ENCODE data around the gene AHCYL2.
"Not testable (repeated sequence)": the region's sequence is repeated elsewhere in the genome, so short reads cannot be mapped to it uniquely, and the experiment has no call there.

Gene AHCYL2

DNA sequence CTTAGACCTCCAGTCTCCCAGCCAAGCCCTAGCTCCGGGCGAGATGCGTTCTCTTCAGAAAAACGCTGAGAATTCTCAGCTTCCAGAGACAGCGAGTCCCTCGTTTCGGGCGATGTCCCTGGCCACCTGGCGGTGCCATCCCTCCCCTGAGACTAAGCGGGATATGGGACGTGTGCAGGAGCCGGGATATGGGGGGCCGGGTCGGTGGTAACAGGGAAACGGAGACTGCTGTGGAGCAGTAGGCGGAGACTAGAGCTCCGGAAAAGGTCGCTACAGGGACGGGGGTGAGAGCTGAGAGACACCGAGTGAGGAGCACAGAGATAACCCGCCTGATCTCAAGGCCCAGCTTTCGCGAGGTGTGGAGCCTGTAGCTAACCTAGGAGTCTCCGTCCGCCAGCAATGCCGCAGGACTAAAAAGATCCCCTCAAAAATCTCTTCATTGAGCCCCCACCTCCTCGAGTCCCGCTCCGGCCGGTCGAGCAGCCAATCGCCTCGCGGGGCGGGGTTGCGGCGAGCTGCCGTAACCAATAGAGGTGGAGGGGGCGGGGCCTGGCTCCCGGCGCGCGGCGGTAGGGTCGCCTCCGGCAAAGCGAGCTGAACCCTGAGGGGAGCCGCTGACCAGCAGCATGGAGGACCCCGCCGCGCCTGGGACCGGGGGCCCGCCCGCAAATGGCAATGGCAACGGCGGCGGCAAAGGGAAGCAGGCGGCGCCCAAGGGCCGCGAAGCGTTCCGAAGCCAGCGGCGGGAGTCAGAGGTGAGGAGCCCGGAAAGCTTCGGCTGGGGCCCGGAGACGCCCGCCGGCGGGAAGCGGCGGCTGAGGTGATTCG lies 209.2 kb downstream of the AHCYL2 start, which contains the start of gene STRIP2:
Gene STRIP2 (plus strand): TSS at position 586 of the 828 bp plus-strand sequence. CDS start 41 bp downstream, at position 627.
- peak; percentile 90 for DNase-seq

DNA sequence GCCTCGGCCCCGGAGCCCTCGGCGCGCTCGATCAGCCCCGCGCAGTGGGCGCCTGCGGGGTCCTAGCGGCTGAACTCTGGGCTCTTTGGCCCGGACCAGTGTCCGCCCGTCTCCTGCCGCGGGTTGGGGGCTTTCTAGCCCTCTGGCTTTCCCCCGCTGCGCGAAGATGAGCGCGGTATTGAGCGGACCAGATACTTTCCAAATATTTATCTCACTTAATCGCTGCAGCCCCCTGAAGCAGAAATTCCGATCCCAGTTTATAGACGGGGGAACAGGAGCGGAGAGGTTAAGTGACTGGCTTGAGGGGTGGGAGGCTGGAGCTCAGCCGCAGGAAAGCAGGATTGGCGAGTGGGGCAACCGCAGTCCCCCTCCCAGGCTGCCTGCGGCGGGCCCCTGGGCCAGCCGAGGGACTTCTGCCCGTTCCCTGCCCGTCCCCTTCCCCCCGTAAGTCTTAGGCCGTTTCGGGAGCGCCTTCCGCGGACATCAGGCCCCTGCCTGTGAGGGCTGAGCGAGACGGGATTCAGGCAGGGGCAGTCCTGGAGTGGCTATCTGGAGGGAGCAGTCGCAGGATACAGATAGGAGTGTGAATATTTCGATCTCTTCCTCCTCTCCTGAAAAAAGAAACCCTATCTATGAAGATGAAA lies 210.0 kb downstream of the AHCYL2 start:
- no peak for DNase-seq

DNA sequence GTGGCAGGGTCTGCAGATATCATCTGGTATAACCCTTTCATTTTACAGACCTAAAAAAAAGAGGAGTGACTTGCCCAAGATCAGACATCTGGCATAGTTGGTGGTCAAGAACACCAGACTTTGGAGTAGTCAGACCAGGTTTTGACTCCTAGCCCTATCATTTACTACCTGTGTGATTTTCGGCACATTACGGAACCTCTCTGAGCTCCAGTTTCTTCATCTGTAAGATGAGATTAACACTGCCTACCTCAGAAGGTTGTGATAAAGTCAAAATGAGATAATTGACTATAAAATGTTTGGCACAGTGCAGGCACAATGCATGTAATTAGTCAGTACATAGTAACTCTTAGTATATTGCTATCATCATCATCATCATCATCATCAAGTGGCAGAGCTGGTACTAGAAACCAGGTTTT lies 210.6 kb downstream of the AHCYL2 start:
- DNase-seq, result no peak

DNA sequence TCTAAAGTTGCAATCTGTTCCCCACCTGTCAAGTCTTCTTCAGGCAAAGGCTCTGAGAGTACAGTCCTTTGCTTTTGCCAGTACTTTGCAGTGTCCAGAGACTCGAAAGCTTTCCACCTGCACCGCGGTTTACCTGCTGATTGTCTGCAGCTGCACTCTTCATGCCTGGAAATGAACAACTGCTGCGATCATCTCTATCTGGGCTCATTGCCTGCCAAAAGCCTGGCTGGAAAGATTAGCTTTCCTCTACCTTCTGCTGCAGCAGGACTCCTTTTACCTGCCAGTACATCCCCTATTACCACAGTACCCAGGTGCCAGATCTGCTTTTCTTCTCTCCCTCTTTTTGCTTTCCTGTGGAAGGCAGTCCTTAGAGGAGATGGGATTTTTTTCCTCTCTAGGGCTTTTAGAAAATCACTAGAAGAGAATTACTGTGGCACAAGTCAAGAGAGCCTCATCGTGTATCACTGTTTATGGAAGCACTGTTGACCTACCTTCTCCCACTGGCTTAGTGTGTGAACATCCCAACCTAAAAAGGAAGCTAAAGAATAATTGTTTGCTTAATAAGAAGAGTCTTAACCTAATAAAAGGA lies 211.6 kb downstream of the AHCYL2 start:
- no peak for DNase-seq

DNA sequence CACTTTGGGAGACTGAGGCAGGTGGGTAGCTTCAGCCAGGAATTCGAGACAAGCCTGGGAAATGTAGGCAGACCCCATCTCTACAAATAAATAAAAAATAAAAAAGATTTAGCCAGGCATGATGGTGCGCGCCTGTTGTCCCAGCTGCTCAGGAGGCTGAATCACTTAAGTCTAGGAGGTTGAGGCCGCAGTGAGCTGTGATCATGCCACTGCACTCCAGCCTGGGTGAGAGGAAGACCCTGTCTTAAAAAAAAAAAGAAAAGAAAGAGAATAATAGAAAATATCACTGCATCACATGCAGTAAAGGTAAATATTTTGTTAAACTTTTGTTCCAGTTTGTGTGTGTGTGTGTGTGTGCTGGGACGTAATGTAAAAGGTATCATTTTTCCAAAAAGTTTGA lies 212.4 kb downstream of the AHCYL2 start:
- DNase-seq, result no peak

DNA sequence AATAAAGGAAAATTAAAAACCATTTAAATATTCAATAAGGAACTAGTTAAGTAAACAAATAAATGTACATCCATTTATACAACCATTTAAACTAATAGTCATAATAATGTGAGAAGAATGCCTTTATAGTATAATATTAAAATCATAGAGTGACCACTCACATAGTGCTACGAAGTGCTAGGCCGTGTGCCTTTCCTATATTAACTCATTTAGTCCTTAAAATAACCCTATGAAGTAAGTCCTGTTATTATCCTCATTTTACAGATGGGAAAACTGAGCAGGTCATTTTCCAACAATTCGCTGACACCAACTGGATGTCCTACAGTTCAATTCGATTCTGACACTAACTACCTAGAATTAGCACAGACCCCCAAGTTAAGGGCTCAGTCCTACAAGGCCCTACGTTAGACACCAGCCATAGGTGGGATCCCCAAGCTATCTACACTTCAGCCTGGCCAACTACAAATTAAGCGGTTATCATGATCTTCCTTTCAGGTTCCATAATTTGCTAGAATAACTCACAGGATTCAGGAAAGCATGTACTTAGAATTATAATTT lies 213.5 kb downstream of the AHCYL2 start:
- DNase-seq, result no peak

DNA sequence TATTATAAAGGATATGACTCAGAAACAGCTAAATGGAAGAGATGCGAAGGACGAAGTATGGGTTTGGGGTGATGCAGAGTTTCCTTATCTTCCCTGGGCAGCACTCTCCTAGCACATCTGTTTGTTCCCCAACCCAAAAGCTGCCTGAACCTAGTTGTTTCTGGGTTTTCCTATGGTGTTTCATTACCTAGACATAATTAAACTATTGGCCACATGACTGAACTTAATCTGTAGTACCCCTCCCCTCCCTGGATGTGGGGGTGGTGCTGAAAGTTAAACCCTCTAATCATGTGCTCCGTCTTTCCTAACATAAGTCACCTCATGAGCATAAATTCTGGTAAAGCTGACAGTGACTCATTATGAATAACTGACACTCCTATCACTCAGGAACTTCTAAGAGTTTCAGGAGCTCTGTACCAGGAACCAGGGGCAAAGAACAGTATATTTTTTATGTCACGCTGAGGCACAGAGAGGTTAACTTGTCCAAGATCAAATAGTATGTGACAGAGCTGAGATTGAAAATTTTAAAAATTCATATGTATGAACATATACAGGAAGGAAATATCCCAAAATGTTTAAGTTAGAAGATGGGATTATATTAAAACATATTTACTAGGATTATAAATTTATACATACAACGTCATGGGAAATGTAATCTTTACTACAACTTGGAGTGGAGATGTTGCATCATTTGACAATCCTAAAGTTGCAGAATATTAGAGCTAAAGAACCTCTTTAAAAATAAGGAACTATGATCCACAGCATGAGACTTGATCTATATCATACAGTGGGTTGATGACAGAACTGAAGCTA lies 214.2 kb downstream of the AHCYL2 start:
- no peak for DNase-seq

DNA sequence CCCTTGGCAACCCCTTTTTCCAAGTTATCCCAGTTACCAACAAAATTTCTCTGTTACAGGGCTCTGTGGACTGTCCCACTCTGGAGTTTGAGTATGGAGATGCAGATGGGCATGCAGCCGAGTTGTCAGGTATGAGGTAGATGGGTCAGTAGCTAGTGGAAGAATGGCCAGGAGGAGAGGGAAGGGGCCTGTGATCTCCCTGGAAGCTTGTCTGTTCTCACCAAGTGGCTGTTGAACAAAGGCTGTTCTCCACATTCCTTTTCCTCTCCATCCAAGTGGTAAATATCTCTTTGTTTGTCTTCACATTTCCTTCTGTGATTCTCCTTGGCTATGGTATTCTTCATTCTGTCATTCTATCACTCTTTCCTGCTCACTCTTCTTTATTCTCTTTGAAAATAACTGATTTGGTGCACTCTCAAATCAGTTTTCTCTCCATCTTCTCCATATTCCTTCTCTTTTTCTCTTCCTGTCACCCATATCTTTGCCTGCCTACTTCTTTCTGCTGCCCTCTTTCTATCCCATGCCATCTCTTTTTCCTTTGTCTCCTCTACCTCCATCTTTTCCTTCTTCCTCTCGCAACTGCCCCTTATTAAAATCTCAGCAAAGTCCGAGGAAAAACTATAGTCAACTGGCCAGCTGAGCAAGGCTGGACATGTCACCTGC lies 215.3 kb downstream of the AHCYL2 start:
- no peak for DNase-seq

DNA sequence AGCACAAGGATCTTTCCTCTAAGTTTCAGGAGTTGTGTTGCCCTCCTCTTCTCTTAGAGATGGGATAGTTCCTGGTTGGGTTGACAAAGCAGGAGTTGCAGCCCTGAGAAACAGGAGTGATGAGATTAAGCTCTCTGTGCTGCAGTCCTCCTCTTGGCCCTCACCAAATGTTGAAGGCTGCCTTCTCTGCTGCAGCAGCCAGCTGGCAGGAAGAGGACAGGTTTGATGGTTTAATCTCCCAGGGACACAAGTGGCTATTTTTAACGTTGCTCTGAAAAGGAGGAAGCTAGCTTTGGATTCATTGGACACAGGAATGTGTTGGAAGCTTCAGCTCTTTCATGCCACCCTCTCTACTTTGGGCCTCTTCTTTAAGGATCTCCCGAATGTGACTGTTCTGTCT lies 218.8 kb downstream of the AHCYL2 start:
- no peak for DNase-seq

DNA sequence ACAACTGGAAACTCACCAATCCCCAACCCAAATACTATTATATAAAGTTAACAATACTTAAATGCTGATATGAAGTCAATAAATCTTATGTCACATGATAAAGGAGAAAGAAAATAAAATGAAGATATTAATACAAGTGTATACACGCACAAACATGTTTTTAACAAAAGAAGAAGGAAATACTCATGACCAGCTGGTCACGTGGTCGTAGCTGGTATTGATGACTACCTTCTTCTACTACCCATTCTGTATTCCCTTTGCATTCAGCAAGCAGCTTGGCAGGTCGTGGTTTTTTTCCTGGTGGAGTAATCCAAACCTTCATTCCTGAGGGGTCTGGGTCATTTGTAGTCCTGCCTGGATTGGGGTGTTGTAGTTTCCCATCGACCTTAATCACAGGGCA lies 219.9 kb downstream of the AHCYL2 start:
- not testable (repeated sequence) for DNase-seq

DNA sequence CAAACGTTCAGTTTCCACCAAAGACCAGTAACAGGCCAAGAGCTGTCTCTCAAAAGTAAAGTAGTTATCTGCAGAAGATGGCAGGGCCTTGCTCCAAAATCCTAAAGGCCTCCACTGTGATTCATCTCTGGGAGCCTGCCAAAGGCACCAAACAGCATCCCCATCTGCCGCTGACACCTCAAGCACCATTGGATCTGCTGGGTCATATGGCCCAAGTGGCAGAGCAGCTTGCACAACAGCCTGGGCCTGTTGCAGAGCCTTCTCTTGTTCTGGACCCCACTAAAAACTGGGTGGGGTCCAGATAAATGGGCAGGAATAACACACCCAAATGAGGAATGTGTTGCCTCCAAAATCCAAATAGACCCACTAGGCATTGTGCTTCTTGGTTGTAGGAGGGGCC lies 222.1 kb downstream of the AHCYL2 start:
- not testable (repeated sequence) for DNase-seq

DNA sequence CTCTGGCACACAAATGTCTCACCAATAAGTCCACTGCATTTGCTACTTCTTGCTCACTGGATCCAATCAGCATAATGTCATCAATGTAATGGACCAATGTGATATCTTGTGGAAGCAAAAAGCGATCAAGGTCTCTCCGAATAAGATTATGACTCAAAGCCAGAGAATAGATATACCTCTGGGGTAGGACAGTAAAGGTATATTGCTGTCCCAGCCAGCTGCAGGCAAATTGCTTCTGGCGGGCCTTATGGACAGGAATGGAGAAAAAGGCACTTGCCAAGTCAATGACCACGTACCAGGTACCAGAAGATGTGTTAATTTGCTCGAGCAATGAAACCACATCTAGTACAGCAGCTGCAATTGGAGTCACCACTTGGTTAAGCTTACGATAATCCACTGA lies 222.6 kb downstream of the AHCYL2 start:
- not testable (repeated sequence) for DNase-seq

DNA sequence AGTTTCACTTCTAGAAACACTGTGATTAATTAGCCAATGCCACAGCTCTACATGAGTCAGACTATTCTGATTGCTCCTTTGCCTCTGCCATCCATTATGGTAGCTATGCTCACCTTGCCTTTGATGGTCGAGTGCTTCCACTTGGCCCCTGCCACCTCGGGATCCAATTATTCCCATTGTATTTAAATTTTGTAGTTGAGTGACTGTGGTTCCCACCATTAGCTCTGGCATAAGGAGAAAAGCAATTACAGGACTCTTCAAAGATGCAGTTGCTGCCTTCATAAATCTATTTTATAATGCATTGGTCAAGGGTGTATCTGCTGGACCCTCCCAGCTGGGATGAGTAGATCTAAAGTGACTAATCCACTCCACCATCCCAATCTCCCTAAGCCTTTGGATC lies 223.8 kb downstream of the AHCYL2 start:
- not testable (repeated sequence) for DNase-seq

DNA sequence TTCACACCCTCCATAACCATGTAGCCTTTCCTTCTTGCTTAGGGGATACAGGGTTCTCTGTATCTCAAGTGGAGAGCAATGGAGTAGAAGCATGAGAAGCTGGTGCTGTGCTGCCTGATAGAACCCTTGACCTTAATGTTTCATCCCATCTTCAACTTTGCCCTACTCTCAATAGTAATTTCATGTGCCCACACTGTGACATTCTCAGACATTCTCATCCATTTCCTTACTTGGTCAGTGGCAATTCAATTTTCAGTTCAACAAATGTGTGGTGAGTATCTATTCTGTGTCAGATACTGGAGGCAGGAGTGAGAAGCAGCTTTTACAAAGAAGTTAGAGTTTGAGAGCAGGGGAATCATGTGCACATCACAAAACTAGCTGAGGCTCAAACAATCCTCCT lies 225.5 kb downstream of the AHCYL2 start:
- DNase-seq, result no peak

DNA sequence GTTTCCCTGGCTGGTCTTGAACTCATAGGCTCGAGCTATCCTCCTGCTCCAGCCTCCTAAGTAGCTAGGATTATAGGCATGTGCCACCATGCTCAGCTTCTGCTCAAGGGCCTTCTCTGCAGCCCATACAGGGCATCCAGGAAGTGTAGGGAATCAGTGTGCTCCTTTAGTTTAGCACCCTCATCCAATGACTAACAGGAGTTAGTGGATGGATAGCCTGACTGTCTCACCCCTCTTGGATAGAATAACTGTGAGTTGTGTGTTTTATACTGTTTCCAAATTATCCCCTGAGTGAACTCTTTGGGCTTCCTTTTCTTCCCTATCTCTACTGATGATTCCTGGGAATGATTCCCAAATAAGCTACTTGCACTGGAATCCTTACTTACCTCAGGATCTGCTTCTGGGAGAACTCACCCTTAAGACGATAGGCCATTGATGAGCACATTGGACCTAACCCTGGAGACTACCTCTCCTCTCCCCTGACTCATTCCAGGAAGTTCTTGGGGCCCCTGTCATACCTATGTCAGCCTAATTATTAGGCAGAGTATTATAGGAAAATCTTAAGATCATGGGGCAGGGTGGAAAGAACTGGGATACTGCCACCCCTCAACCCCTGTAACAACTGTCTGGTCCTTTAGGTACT lies 227.9 kb downstream of the AHCYL2 start:
- no peak for DNase-seq

DNA sequence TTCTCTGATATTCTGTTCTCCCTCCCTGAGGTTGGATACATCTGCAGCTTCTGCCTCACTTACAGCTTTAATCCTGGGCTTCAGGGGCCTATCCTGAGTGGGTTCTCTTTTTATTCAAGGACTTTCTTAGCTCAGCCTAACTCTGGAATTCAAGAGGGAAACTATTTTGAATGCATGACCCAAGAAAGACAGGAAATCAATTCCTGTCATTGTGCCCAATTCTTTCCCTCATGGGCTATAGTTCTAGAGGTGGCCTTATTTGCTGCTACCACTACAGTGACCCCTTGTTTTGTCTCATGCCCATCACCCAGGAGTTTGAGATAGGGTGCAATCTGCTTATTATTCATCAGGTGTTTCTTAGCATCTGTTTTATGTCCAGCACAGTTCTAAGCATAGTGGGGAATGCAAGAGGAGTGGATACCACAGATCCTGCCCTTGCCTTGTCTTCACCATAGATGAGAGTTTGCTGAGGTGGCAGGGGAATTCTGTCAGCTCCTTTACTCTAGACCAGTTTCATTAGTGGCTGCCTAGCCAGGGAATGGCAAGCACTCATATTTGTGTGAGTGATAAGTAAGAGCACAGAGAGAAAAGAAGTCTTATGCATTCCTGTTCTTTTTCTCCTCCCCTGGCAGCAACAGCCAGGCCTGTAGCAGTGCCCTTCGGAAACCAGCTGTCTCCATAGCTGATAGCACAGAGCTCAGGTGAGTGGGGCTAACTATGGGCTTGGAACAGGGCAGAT lies 228.8 kb downstream of the AHCYL2 start:
- DNase-seq, result no peak

DNA sequence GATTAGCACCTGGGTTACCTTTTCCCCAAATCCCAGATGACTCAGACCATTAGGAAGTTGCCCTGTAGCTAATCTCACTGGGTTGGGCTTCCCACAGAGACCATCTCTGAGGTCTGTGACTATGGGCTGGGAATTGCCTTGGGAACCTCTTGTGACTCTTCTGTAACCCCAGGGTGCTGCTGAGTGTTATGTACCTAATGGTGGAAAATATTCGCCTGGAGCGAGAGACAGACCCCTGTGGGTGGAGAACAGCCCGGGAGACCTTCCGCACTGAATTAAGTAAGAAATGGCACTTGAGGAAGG lies 229.4 kb downstream of the AHCYL2 start:
- no peak for DNase-seq

DNA sequence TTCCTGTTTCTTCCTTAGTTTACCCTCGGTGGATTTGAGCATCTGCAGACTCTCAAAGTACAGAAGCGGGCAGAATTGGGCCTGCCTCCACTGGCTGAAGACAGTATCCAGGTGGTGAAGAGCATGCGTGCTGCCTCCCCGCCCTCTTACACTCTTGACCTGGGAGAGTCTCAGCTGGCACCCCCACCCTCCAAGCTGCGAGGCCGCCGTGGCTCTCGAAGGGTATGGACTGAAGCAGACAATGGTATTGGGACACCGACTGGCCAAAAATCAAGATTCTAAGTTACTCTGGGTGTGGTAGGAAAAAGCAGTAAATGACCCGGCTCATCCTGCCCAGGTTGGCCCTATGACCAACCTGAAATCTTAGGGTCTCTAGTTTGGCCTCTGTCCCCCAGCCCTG lies 231.6 kb downstream of the AHCYL2 start:
- DNase-seq, result no peak

DNA sequence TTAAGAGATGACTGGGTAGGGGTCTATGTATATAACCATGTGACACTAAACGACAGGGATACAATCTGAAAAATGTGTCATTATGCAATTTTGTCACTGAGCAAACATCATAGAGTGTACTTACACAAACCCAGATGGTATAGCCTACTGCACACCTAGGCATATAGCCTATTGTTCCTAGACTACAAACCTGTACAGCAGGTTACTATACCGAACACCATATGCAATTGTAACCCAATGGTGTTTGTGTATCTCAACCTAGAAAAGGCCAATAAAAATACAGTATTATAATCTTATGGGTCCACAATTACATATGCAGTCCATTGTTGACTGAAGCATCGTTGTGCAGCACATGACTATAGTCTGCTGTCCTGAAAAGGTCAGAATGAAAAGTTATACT lies 232.3 kb downstream of the AHCYL2 start:
- no peak for DNase-seq

DNA sequence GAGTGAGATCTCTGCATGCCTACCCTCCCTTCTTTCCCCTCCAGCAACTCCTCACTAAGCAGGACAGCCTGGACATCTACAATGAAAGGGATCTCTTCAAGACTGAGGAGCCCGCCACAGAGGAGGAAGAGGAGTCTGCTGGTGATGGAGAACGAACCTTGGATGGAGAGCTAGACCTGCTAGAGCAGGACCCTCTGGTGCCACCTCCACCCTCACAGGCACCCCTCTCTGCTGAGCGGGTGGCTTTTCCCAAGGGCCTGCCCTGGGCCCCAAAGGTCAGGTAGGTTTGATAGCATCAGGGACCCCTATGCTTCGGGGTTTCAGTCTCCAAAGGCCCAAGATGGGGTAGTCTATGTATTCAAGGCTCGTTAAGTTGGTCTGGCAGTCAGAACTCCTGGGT lies 233.3 kb downstream of the AHCYL2 start:
- no peak for DNase-seq

DNA sequence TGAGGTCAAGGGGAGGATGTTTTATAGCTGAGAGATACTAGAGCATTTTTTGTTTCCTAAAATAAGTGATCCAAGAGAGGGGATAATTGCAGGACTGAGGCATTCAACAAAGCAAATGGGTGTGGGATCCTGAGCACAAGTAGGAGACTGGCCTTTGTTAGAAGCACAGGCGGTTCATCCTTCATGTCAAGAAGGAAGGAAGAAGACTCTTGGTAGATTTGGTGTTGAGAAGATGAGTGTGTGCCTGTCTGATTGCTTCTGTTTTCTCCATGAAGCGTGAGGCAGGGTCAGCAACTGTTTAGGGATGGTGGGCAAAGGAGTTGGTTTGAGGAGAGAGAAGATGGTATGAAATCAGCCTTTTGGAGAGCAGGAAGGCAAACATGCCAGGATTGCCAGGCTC lies 237.0 kb downstream of the AHCYL2 start:
- DNase-seq, result no peak
